ENCODE data around the gene PSMC5.
"Not testable (repeated sequence)": the region's sequence is repeated elsewhere in the genome, so short reads cannot be mapped to it uniquely, and the experiment has no call there.

PSMC5 gene

DNA sequence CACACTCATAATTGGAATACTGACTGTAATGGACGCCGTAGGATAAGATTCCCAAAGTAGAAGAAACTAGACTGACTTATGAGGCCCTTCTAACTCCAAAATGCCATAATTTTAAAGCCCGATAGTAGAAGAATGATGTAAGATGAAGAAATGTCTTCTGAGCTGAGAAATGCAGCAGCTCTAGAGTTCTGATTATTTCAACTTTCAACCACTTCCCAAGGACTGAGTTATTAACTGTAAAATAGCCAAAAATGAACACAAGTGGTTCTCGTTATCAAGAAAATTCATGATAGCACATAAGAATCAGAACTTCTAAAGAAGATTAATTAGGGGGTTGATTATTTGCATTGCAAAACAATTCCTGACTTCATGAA lies 43.0 kb downstream of the PSMC5 start:
- not testable (repeated sequence) for DNase-seq (ENCODE audit: low read depth in 2 of 2, low spot score in 1 of 2)

DNA sequence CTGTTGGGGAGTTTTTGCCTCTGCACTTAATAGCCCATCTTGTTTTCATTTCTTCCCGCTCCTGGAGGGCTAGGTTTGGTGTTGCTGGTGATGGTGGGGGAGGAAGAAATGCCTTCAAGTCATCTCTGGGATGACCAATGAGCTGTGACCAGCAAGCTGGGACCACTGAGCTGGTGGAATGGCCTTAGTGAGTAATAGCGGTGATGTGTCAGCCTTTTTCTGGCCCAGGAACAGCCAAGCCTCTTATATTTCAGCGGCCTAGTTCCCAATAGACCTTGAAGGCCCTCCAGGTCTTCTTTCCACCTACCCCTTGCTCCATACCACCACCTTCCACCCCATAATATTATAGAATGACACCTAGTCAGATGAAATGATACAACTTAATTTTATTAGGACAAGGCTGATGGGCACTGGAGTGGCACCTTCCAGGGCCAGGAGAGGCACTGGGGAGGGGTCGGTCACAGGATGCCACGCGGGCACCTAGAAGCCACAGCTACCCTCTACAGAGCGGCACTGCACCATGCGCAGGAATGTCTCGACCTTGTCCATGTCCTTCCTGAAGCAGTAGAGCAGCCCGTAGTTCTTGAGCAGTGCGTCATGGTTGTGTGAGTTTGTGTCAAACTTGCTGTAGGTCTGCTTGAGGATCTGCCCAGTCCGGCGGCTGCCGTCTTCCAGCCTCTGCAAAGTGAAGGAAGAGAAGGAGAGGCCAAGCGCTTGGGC lies 44.6 kb downstream of the PSMC5 start:
- not testable (repeated sequence) for DNase-seq (ENCODE audit: low read depth in 2 of 2, low spot score in 1 of 2)

DNA sequence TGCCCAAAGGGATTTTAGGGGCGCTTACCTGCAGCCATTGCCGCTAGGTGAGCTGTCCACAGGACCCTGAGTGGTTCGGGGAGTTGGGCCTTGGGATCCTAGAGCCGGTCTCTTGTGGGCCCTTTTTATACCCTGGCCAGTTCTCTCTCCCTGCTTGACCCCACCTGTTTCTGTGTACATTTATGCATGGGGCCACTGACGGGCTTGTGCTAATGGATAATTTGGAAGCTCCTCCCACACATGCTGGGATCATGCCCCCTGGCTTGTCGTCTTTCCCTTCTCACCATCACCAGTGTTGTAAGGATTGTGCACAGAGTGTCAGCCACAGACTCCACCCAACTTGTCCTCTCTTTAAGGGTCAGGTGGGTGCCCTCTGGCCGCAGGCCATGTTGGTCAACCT lies 46.3 kb downstream of the PSMC5 start, which contains the start of gene CSH2:
Gene CSH2 (minus strand): TSS at position 101 of the 400 bp plus-strand sequence. CDS start 63 bp downstream, at position 38.
- DNase-seq (ENCODE audit: low read depth in 2 of 2, low spot score in 1 of 2) = not testable (repeated sequence)

DNA sequence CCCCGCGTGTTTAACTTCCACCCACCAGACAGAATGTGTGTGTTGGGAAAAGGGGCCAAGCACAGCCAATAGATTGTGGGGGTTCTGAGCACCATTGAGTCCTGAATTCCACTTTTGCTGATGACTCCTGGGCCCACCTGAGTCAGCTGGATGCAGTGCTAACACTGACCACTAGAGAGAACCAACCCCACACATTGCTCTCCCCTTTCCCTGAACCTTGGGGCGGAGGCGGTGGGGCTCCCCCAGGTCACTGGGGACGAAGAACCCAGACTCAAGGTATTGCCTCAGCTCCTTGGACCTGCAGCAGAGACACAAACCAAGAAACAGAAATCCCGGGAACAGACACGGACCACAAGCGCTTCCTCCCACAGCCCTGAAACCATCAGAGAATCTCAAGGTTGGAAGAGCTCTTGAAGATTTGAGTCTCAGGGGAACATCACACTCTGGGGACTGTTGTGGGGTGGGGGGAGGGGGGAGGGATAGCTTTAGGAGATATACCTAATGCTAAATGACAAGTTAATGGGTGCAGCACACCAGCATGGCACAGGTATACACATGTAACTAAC lies 46.9 kb downstream of the PSMC5 start:
- DNase-seq (ENCODE audit: low read depth in 2 of 2, low spot score in 1 of 2) = not testable (repeated sequence)

DNA sequence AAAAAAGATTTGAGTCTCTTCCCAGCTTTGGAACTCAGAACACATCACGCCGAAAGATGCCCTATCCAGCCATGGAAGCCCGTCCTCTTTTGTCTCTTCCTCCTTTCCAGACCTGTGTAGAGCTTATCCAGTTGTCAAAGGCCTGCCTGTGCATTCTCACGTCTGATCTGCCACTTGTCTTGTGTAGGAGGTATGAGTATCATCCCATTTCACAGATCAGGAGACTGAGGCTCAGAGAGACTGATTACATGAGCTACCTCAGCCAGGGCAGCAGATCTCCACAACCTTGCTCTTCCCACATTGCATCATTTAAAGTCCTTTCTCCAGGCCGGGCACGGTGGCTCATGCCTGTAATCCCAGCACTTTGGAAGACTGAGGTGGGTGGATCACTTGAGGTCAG lies 47.5 kb downstream of the PSMC5 start:
- DNase-seq (ENCODE audit: low read depth in 2 of 2, low spot score in 1 of 2) = not testable (repeated sequence)

DNA sequence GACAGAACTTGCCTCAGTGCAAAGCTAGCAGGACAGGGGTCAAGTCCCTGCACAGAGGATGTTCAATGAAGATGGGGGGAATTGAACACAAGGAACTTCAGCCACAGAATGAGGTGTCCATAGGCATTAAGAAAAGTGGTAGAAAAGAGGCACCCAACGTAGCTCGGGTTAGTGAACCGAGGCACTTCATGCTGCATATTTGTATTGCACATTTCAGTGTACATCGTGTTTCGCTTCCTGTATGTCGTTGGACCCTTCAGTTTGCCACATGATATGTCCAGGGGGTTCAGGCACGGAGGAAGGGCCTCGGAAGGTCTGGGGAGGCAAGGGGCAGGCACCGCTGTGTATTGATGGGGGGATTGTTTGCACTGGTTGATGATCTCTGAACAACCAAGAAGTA lies 51.2 kb downstream of the PSMC5 start:
- DNase-seq (ENCODE audit: low read depth in 2 of 2, low spot score in 1 of 2) = not testable (repeated sequence)

DNA sequence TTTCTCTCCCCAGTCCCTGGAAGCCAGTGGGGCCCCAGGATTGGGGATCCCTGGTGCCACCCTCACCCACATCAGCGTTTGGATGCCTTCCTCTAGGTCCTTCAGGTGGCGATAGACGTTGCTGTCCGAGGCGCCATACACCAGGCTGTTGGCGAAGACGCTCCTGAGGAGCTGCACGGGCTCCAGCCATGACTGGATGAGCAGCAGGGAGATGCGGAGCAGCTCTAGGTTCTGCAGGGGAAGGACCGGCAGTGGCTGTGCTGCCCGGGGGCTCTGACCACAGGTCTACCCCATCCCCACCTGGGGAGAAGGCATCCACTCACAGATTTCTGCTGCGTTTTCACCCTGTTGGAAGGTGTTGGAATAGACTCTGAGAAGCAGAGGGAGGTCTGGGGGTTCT lies 53.5 kb downstream of the PSMC5 start:
- DNase-seq (ENCODE audit: low read depth in 2 of 2, low spot score in 1 of 2) = no peak

DNA sequence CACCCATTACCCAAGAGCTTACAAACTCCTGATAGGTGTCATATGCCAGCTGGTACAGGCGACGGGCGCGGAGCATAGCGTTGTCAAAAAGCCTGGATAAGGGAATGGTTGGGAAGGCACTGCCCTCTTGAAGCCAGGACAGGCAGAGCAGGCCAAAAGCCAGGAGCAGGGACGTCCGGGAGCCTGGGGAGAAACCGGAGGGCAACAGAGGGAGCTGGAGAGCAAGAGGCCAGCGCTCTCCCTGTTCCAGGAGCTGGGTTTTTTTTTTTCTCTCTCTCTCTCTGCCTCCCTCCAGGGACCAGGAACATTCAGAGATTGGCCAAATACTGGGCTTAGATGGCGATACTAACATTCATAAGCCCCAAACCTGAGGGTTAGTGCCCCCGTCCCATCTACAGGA lies 54.1 kb downstream of the PSMC5 start:
- DNase-seq (ENCODE audit: low read depth in 2 of 2, low spot score in 1 of 2) = not testable (repeated sequence)

Data from stimulated activated CD8-positive, alpha-beta memory T cell treated with anti-CD3 and anti-CD28 coated beads, Interleukin-4, amount 100 ng/mL, for 1 hour (primary cell).